Spleen (tissue), 11 donors: ENCODE data around the gene C12orf57. TPM values are rescaled to one million over a fixed set of nuclear protein-coding genes. Genes with fewer than 3 reads are reported as not detected.

Experiments used
- DNase-seq: peaks from one replicate; pipeline ENCODE4 v3.0.0-alpha.2; 2020
- H3K27ac ChIP-seq, 8 donors: fragments of 200-600 bp; sonication (generic) in 7 of 8; 1 replicate in 4 of 8; 2 replicates in 4 of 8; pipeline versions ENCODE4 v1.5.0 to v1.8.0; 2016 to 2021; ENCODE audit warnings: inconsistent platforms in 4 of 8, mild to moderate bottlenecking in 4 of 8, moderate library complexity in 1 of 8
- H3K27me3 ChIP-seq, 7 donors: fragments of 200-600 bp; sonication (generic) in 6 of 7; replicated peaks in 1 of 7; 1 replicate in 4 of 7; 2 replicates in 3 of 7; pipeline versions ENCODE4 v1.5.0 to v1.8.0; 2016 to 2021; ENCODE audit warnings: inconsistent platforms in 3 of 7, mild to moderate bottlenecking in 1 of 7
- H3K36me3 ChIP-seq, 6 donors: fragments of 200-600 bp; sonication (generic) in 5 of 6; 1 replicate in 4 of 6; 2 replicates in 2 of 6; pipeline versions ENCODE4 v1.5.0 to v1.8.0; 2016 to 2021; ENCODE audit warnings: inconsistent platforms in 2 of 6
- H3K4me1 ChIP-seq, 6 donors: fragments of 200-600 bp; sonication (generic) in 5 of 6; 1 replicate in 3 of 6; 2 replicates in 3 of 6; pipeline versions ENCODE4 v1.5.0 to v1.8.0; 2016 to 2021; ENCODE audit warnings: inconsistent platforms in 3 of 6
- H3K4me3 ChIP-seq, 8 donors: fragments of 200-600 bp; sonication (generic) in 7 of 8; 1 replicate in 4 of 8; 2 replicates in 4 of 8; pipeline versions ENCODE4 v1.5.0 to v1.8.0; 2016 to 2021; ENCODE audit warnings: inconsistent platforms in 4 of 8, mild to moderate bottlenecking in 4 of 8, moderate library complexity in 2 of 8
- H3K9me3 ChIP-seq, 8 donors: fragments of 200-600 bp; sonication (generic) in 7 of 8; 1 replicate in 4 of 8; 2 replicates in 4 of 8; pipeline versions ENCODE4 v1.5.0 to v1.8.0; 2016 to 2021; ENCODE audit warnings: inconsistent platforms in 4 of 8
- CTCF ChIP-seq, 11 experiments: fragments of 200-600 bp in 7 of 11; fragments of 450-650 bp in 4 of 11; sonication (generic) in 4 of 11; IDR thresholded peaks in 8 of 11; conservative IDR thresholded peaks in 3 of 11; 1 replicate in 7 of 11; 2 replicates in 4 of 11; pipeline versions ENCODE4 v1.4.0 to v1.8.0; 2016 to 2021; ENCODE audit warnings: antibody characterized with exemption in 11 of 11, inconsistent platforms in 4 of 11, mild to moderate bottlenecking in 1 of 11
- POLR2A ChIP-seq, 3 donors: fragments of 450-650 bp; IDR thresholded peaks; one replicate each; pipeline ENCODE4 v1.5.1; 2017; ENCODE audit warnings: antibody characterized with exemption in 3 of 3, mild to moderate bottlenecking in 1 of 3
- POLR2AphosphoS5 ChIP-seq, 3 donors: sonication (generic); formaldehyde crosslinking; IDR thresholded peaks; one replicate each; pipeline ENCODE4 v1.5.1; 2017; ENCODE audit warnings: antibody characterized with exemption in 3 of 3
- WGBS, 5 donors: extraction: QIAGEN DNeasy Blood & Tissue Kit in 3 of 5; methylation state at CpG; one replicate each; pipeline versions ENCODE4 v1.1.5 to v1.1.7; 2013 to 2018; 5-methylcytosine and 5-hydroxymethylcytosine counted together
- intact Hi-C: fragments of 100-400 bp; cut with DNase I; formaldehyde crosslinking; loops from one replicate; pipeline ENCODE4 v1.15.0; 2023; ENCODE audit warnings: low total_unique reads
- polyA plus RNA-seq, 3 donors: library from polyadenylated mRNA; stranded (reverse); fragments of 200-250 nt; gene quantifications; one replicate each; pipeline ENCODE4 v1.2.1, GENCODE V29; 2013
- total RNA-seq, 7 donors: library from RNA; depleted of rRNA in 3 of 7; stranded (reverse); fragments of >200 nt in 3 of 7; fragmentation: NEBNext Ultra II Directional in 4 of 7; extraction: Animal tissue kit (Norgen Biotek cat#: 25700) in 4 of 7; gene quantifications; one replicate each; pipeline versions ENCODE4 v1.1.0 to v1.2.1, GENCODE V29; 2016 to 2021
- donor health status: healthy with polysubstance abuse.
- donor health status: DM: no; HTN: no; CAD: no; lungs with moderate emphysema.
- donor health status: DM: no; HTN: no; CAD: no.
- donor health status: Bipolar disorder and iron deficiency.
- donor health status: healthy.
- donor health status: DM: no; HTN: no; CAD: no.
- donor health status: DM: yes; HTN: yes; CAD: no.

C12orf57 gene
- total and polyA plus RNA-seq, 10 donors: 79.2 to 364 (median 212) TPM

DNA sequence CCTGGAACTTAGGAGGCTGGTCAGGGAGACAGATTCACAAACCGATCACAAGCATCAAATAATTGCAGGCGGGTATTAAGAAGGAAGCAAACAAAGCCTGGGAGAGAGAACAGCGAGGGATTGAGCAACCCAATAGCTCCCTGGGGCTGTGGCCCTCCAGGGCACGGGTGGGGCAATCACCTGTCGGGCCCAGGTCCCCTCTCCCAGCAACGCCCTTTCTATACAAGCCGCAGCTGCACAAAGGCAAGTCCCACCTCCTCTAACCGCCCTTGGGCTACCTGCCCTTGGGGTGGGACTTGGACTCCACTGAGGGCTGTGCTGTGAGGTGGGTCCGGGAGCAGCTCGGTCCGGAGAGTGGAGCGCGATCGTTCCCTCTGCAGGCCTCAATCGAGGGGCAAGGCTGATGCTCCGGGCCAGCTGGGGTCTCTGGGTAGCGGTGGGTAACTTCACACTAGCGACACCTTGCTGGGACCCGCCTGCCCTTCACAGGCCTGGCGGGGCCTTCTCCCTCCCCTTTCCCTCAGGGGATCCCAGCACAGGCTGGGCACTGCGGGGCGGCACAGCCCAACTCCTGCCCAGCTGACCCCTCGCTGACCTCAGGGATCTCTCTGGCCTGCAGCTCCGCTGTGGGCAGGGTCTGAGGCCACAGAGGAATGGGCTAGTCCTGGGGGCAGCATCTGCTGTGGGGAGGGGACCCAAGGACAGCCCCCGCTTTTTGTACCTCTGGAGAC is 18.6 kb downstream of the C12orf57 start:
- peak overlapping the region; percentile 80 to 99 (median 93) for H3K27ac ChIP-seq
- 69 to 76% (median 71%) methylated on average over 23 to 25 of the region's 25 CpGs for WGBS, 5 donors
- H3K4me1 ChIP-seq: peaks cover 56 to 90% (median 74%) of the 10 kb centered on the region in 6 donors
- H3K4me3 ChIP-seq: peak overlapping the region in 2 of 8 donors; percentile 17 to 97
- TF ChIP-seq CTCF (IDR thresholded peaks at IDR 0.05 in 8 of 11, conservative IDR thresholded peaks at IDR 0.05 in 3 of 11) (no peak), POLR2A (IDR thresholded peaks at IDR 0.05) (no peak), POLR2AphosphoS5 (IDR thresholded peaks at IDR 0.05) (peak; percentile 28 to 83 (median 67))
- no peaks in the 10 kb centered on the region for H3K27me3 ChIP-seq
- peak; percentile 84 for DNase-seq
- intact Hi-C loops: loop anchor here (10.0 kb wide), 1 partner anchor 98 kb away; the partner anchor contains the start of gene TPI1
- H3K9me3 ChIP-seq: no peaks in the 10 kb centered on the region
- peaks cover 2 to 68% (median 51%) of the 10 kb centered on the region in 6 donors for H3K36me3 ChIP-seq

- TF ChIP-seq POLR2A (IDR thresholded peaks at IDR 0.05) (no peak), POLR2AphosphoS5 (IDR thresholded peaks at IDR 0.05) (peak in 1 of 3 donors; percentile 53)
- Histone ChIP-seq H3K27ac (peak overlapping the region in 4 of 8 donors; percentile 97 to 99 (median 98)), H3K36me3 (peaks cover 2 to 68% (median 52%) of the 10 kb centered on the region in 6 donors), H3K4me3 (no peak overlapping the region), H3K9me3 (no peaks in the 10 kb centered on the region), H3K27me3 (no peaks in the 10 kb centered on the region), H3K4me1 (peaks cover 49 to 90% (median 71%) of the 10 kb centered on the region in 6 donors)
- intact Hi-C loops: loop anchor here (10.0 kb wide), 1 partner anchor 98 kb away; the partner anchor contains the start of gene TPI1
- DNase-seq: peak; percentile 87
- WGBS, 5 donors: 80 to 88% (median 85%) methylated on average over 24 to 32 of the region's 32 CpGs
Observed at GRCh38 chr12:6963016-6963731, 19.4 kb downstream of the C12orf57 start.

DNA sequence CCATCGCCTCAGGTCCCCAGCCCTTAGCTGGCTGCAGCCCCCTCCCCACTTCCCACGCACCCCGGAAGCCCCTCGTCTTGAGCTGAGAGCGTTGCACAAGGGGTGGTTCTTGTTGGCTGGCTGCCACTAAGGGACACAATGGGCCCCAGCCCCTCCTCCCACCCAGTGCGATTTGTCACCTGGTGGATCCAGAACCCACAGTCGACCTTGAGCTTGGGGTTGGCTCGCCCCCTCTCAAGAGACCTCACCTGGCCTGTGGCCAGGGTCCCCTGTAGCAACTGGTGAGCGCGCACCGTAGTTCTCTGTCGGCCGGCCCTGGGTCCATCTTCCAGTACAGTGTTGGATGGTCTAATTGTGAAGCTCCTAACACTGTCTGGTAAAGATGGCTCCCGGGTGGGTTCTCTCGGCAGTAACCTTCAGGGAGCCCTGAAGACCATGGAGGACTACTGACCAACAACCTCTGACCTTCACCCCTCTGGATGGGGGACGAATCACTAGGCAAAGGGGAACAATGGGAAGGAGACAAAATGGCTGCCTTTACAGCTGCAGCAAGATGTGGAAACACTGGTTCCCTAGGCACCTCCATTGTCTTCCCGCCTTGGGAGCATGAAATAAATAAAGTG is 20.1 kb downstream of the C12orf57 start:
- 66 to 80% (median 73%) methylated on average over 13 to 17 of the region's 17 CpGs for WGBS, 5 donors
- no peak overlapping the region for H3K4me3 ChIP-seq

GRCh38 chr12:6964605-6965025 is 20.8 kb downstream of the C12orf57 start:
- peak; percentile 82 for DNase-seq
- Histone ChIP-seq H3K27me3 (no peaks in the 10 kb centered on the region), H3K4me1 (peaks cover 45 to 90% (median 71%) of the 10 kb centered on the region in 6 donors), H3K36me3 (peaks cover 2 to 70% (median 55%) of the 10 kb centered on the region in 6 donors), H3K4me3 (no peak overlapping the region), H3K9me3 (no peaks in the 10 kb centered on the region), H3K27ac (peak overlapping the region; percentile 46 to 99 (median 80))
- WGBS, 5 donors: 76 to 83% (median 78%) methylated on average over 7 to 8 of the region's 8 CpGs
- intact Hi-C loops: loop anchor here (10.0 kb wide), 1 partner anchor 100 kb away; the partner anchor contains the start of gene TPI1
- no peak for TF ChIP-seq POLR2AphosphoS5 (IDR thresholded peaks at IDR 0.05)
- no peak for TF ChIP-seq CTCF (IDR thresholded peaks at IDR 0.05 in 8 of 11, conservative IDR thresholded peaks at IDR 0.05 in 3 of 11)

More for the DNA sequence above, 20.1 kb downstream of the C12orf57 start:
- H3K36me3 ChIP-seq: peaks cover 2 to 69% (median 55%) of the 10 kb centered on the region in 6 donors
- H3K27ac ChIP-seq: peak overlapping the region in 7 of 8 donors; percentile 67 to 99 (median 82)
- TF ChIP-seq POLR2A (IDR thresholded peaks at IDR 0.05) (no peak), POLR2AphosphoS5 (IDR thresholded peaks at IDR 0.05) (peak in 1 of 3 donors; percentile 2)
- DNase-seq: peak; percentile 84
- H3K27me3 ChIP-seq: no peaks in the 10 kb centered on the region
- no peaks in the 10 kb centered on the region for H3K9me3 ChIP-seq
- intact Hi-C loops: loop anchor here (10.0 kb wide), 1 partner anchor 99 kb away; the partner anchor contains the start of gene TPI1
- peaks cover 45 to 90% (median 71%) of the 10 kb centered on the region in 6 donors for H3K4me1 ChIP-seq
